IMR-90 (cell line): ENCODE results near the gene FBN1.

Experiments used
- BHLHE40 ChIP-seq: fragments of 150-350 bp; IDR thresholded peaks from 2 replicates; pipeline ENCODE4 v1.6.1; 2016; ENCODE audit warnings: mild to moderate bottlenecking, low read depth, low read length
- CHD1 ChIP-seq: IDR thresholded peaks from 2 replicates; pipeline ENCODE4 v1.6.1; 2012; ENCODE audit warnings: low read depth, low read length, improper control_type of control experiment
- FOS ChIP-seq: fragments of 150-350 bp; IDR thresholded peaks from 2 replicates; pipeline ENCODE4 v1.6.1; 2016; ENCODE audit warnings: low read depth, low read length
- MAFK ChIP-seq: IDR thresholded peaks from 2 replicates; pipeline ENCODE4 v1.6.1; 2012; ENCODE audit warnings: low read depth, low read length, improper control_type of control experiment
- MAZ ChIP-seq: IDR thresholded peaks from 2 replicates; pipeline ENCODE4 v1.6.1; 2012; ENCODE audit warnings: low read depth, mild to moderate bottlenecking, low read length, improper control_type of control experiment, moderate library complexity, borderline replicate concordance
- MXI1 ChIP-seq: IDR thresholded peaks from 2 replicates; pipeline ENCODE4 v1.6.1; 2012; ENCODE audit warnings: low read depth, mild to moderate bottlenecking, low read length, moderate library complexity, borderline replicate concordance
- NFE2L2 ChIP-seq: fragments of 150-350 bp; IDR thresholded peaks from 2 replicates; pipeline ENCODE4 v1.6.1; 2016; ENCODE audit warnings: low read depth, mild to moderate bottlenecking, low read length
- POLR2A ChIP-seq: IDR thresholded peaks from 2 replicates; pipeline ENCODE4 v1.6.1; 2012; ENCODE audit warnings: mild to moderate bottlenecking, low read depth, low read length
- RAD21 ChIP-seq: IDR thresholded peaks from 2 replicates; pipeline ENCODE4 v1.6.1; 2012; ENCODE audit warnings: low read length, improper control_type of control experiment
- RFX5 ChIP-seq: IDR thresholded peaks from 2 replicates; pipeline ENCODE4 v1.8.0; 2012; ENCODE audit warnings: low read depth, mild to moderate bottlenecking, low read length, moderate library complexity
- SMC3 ChIP-seq: fragments of 150-350 bp; IDR thresholded peaks from 2 replicates; pipeline ENCODE4 v1.6.1; 2016; ENCODE audit warnings: low read depth, mild to moderate bottlenecking, antibody characterized with exemption, low read length, moderate library complexity
- TF ChIP-seq, protein P1 (sequence below): conservative IDR thresholded peaks from 2 replicates; pipeline ENCODE4 v1.5.1; 2012; ENCODE audit warnings: mild to moderate bottlenecking, low read depth, low read length, improper control_type of control experiment

- TF ChIP-seq POLR2A = no peak
- no peak for TF ChIP-seq RFX5
- TF ChIP-seq, protein P1, sequence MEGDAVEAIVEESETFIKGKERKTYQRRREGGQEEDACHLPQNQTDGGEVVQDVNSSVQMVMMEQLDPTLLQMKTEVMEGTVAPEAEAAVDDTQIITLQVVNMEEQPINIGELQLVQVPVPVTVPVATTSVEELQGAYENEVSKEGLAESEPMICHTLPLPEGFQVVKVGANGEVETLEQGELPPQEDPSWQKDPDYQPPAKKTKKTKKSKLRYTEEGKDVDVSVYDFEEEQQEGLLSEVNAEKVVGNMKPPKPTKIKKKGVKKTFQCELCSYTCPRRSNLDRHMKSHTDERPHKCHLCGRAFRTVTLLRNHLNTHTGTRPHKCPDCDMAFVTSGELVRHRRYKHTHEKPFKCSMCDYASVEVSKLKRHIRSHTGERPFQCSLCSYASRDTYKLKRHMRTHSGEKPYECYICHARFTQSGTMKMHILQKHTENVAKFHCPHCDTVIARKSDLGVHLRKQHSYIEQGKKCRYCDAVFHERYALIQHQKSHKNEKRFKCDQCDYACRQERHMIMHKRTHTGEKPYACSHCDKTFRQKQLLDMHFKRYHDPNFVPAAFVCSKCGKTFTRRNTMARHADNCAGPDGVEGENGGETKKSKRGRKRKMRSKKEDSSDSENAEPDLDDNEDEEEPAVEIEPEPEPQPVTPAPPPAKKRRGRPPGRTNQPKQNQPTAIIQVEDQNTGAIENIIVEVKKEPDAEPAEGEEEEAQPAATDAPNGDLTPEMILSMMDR = peak; percentile 40
- no peak for TF ChIP-seq CHD1
- TF ChIP-seq FOS = no peak
- no peak for TF ChIP-seq MXI1
- peak; percentile 55 for TF ChIP-seq RAD21
- no peak for TF ChIP-seq MAFK
- TF ChIP-seq BHLHE40 = no peak
- peak; percentile 33; the same call in 1 of the 2 replicates for TF ChIP-seq SMC3
- no peak for TF ChIP-seq NFE2L2
- TF ChIP-seq MAZ = no peak
Observed at GRCh38 chr15:48641416-48641815, 4.1 kb downstream of the FBN1 start.
